B cell (primary cell): ENCODE measurements around the gene GNB3. TPM values are rescaled to one million over a fixed set of nuclear protein-coding genes. Genes with fewer than 3 reads are reported as not detected.
A peak's percentile ranks its signal among the peaks of the same experiment; 100 is the strongest.

ENCODE experiments used
- ATAC-seq: fragments of 200-7000 bp; cut with Tn5 transposase; one replicate; pipeline ENCODE4 v1.10.0; 2021; ENCODE audit warnings: low read depth, mild to moderate bottlenecking, moderate number of reproducible peaks, moderate library complexity
- CTCF ChIA-PET: fragments of 350-600 bp; sonication (Branson Sonifier 250); formaldehyde crosslinking; loops from one replicate; lab custom pipeline; 2021; ENCODE audit warnings: antibody characterized with exemption, inconsistent platforms; lab: Charles Lee
- POLR2A ChIA-PET: fragments of 350-600 bp; sonication (Branson Sonifier 250); formaldehyde crosslinking; loops from one replicate; lab custom pipeline; 2021; ENCODE audit warnings: antibody characterized with exemption; lab: Charles Lee
- DNase-seq: peaks from one replicate; pipeline ENCODE4 v3.0.0; 2013
- H2AFZ ChIP-seq: 2 replicates; pipeline ENCODE4 v1.6.1; 2012; ENCODE audit warnings: mild to moderate bottlenecking, low read depth, low read length; ENCODE audit not compliant: insufficient read depth, poor library complexity, severe bottlenecking
- H3K27ac ChIP-seq, 2 donors: 1 replicate in 1 of 2; 2 replicates in 1 of 2; pipeline ENCODE4 v1.5.1; 2012 to 2013; ENCODE audit warnings: low read length in 2 of 2, mild to moderate bottlenecking in 2 of 2, moderate library complexity in 1 of 2
- H3K27me3 ChIP-seq, 4 experiments: fragments of 200-600 bp in 1 of 4; sonication (generic) in 1 of 4; replicated peaks in 1 of 4; 1 replicate in 2 of 4; 2 replicates in 2 of 4; pipeline versions ENCODE4 v1.6.1 to v1.7.0; 2013 to 2016; ENCODE audit warnings: low read length in 3 of 4, mild to moderate bottlenecking in 2 of 4, mixed read lengths in 1 of 4, moderate library complexity in 1 of 4; ENCODE audit not compliant: insufficient read depth in 4 of 4, control insufficient read depth in 3 of 4; ENCODE audit errors: control extremely low read depth in 1 of 4
- H3K36me3 ChIP-seq, 2 experiments: replicated peaks in 1 of 2; 1 replicate in 1 of 2; 2 replicates in 1 of 2; pipeline versions ENCODE4 v1.6.1 to v1.7.1; 2013; ENCODE audit warnings: low read length in 1 of 2; ENCODE audit not compliant: insufficient read depth in 2 of 2, control insufficient read depth in 1 of 2; ENCODE audit errors: control extremely low read depth in 1 of 2, extremely low read depth in 1 of 2
- H3K4me1 ChIP-seq, 2 donors: fragments of 200-600 bp in 1 of 2; sonication (generic) in 1 of 2; 1 replicate in 1 of 2; 2 replicates in 1 of 2; pipeline versions ENCODE4 v1.5.1 to v1.6.1; 2013 to 2017; ENCODE audit warnings: low read length in 2 of 2; ENCODE audit not compliant: control insufficient read depth in 2 of 2, insufficient read depth in 2 of 2
- H3K4me2 ChIP-seq: replicated peaks from 2 replicates; pipeline ENCODE3; 2012; ENCODE audit warnings: mild to moderate bottlenecking, low read depth, low read length; ENCODE audit not compliant: poor library complexity, severe bottlenecking
- H3K4me3 ChIP-seq, 5 experiments: fragments of 200-600 bp in 1 of 5; sonication (generic) in 1 of 5; 1 replicate in 3 of 5; 2 replicates in 2 of 5; pipeline versions ENCODE4 v1.5.1 to v1.7.0; 2011 to 2016; ENCODE audit warnings: low read length in 4 of 5, mild to moderate bottlenecking in 4 of 5, low read depth in 2 of 5, control low read depth in 1 of 5, moderate library complexity in 1 of 5; ENCODE audit not compliant: insufficient read depth in 1 of 5; ENCODE audit errors: control extremely low read depth in 1 of 5, extremely low read depth in 1 of 5
- H3K79me2 ChIP-seq: fragments of 200-600 bp; sonication (generic); one replicate; pipeline ENCODE4 v1.6.0; 2016; ENCODE audit warnings: low read length; ENCODE audit not compliant: control insufficient read depth, insufficient read depth
- H3K9ac ChIP-seq: fragments of 200-600 bp; sonication (generic); 2 replicates; pipeline ENCODE4 v1.6.1; 2017; ENCODE audit warnings: mild to moderate bottlenecking, low read length, moderate library complexity
- H3K9me3 ChIP-seq, 3 donors: one replicate each; pipeline versions ENCODE4 v1.6.1 to v1.7.1; 2013; ENCODE audit warnings: low read length in 2 of 3; ENCODE audit not compliant: control insufficient read depth in 2 of 3, insufficient read depth in 1 of 3; ENCODE audit errors: control extremely low read depth in 1 of 3
- H4K20me1 ChIP-seq: 2 replicates; pipeline ENCODE4 v1.6.0; 2012; ENCODE audit warnings: mild to moderate bottlenecking, low read length; ENCODE audit not compliant: insufficient read depth, control insufficient read depth, poor library complexity, severe bottlenecking
- H3K27ac Mint-ChIP-seq: one replicate; pipeline ENCODE4 v1.8.0; 2021; ENCODE audit warnings: mixed read lengths
- H3K27me3 Mint-ChIP-seq: one replicate; pipeline ENCODE4 v1.8.0; 2021; ENCODE audit warnings: mixed read lengths
- H3K4me1 Mint-ChIP-seq: one replicate; pipeline ENCODE4 v1.8.0; 2021; ENCODE audit warnings: mixed read lengths
- H3K4me3 Mint-ChIP-seq: one replicate; pipeline ENCODE4 v1.8.0; 2021; ENCODE audit warnings: mixed read lengths
- H3K9me3 Mint-ChIP-seq: one replicate; pipeline ENCODE4 v1.8.0; 2022; ENCODE audit warnings: mixed read lengths; ENCODE audit not compliant: insufficient read depth
- EZH2 ChIP-seq: IDR thresholded peaks from 2 replicates; pipeline ENCODE4 v1.6.1; 2012; ENCODE audit warnings: borderline replicate concordance, low read depth, mild to moderate bottlenecking, moderate library complexity, low read length; ENCODE audit not compliant: insufficient read depth, poor library complexity, severe bottlenecking
- WGBS: methylation state at CpG from one replicate; pipeline ENCODE4 v1.1.5; 2013; ENCODE audit warnings: missing lambda C conversion rate; ENCODE audit not compliant: insufficient coverage; 5-methylcytosine and 5-hydroxymethylcytosine counted together
- intact Hi-C: fragments of 100-400 bp; cut with micrococcal nuclease; formaldehyde crosslinking; loops from one replicate; pipeline ENCODE4 v1.10.0; 2022
- polyA plus RNA-seq: library from polyadenylated mRNA; depleted of rRNA; stranded (reverse); fragments of >200 nt; gene quantifications from 2 replicates; pipeline ENCODE4 v1.2.3, GENCODE V29; 2012
- total RNA-seq, 2 donors: library from RNA; stranded (reverse); fragments of 120-200 nt in 1 of 2; gene quantifications; 1 replicate in 1 of 2; 2 replicates in 1 of 2; pipeline versions ENCODE4 v1.2.3 to v1.2.4, GENCODE V29; 2013 to 2022
- TF ChIP-seq, protein P1 (sequence below): fragments of 200-600 bp; IDR thresholded peaks from one replicate; pipeline ENCODE4 v1.8.0; 2022; ENCODE audit warnings: antibody characterized with exemption, mild to moderate bottlenecking

The GNB3 gene
- total and polyA plus RNA-seq, 2 donors (not counting 1 experiment from before 2014, with no cell fraction given) = 0.27 to 0.49 TPM

- H3K9ac ChIP-seq = no peak overlapping the region
- H3K4me1 ChIP-seq = peaks cover 6 to 23% of the 10 kb centered on the region in 2 donors
- no peaks in the 10 kb centered on the region for H3K27me3 Mint-ChIP-seq
- H3K27ac Mint-ChIP-seq = no peak overlapping the region
- whole genome bisulfite sequencing = 93% methylated on average over 8 of the region's 10 CpGs
- no peak overlapping the region for H3K4me3 ChIP-seq
- H3K36me3 ChIP-seq = peaks cover 0 to 5% of the 10 kb centered on the region in 2 experiments
- H4K20me1 ChIP-seq = no peaks in the 10 kb centered on the region
- intact Hi-C loops = loop anchor here (5.0 kb wide), 3 partner anchors 83 to 293 kb away; partner anchors contain the start of genes IFFO1 and PTMS
- CTCF ChIA-PET = interaction anchor here (1.7 to 6.7 kb wide), 3 partner anchors 14 to 90 kb away, joined by 3 to 136 read pairs (median 11); partner anchors contain the start of genes SPSB2 and TPI1
- POLR2A ChIA-PET = interaction anchor here (3.6 kb wide), 1 partner anchor 22 kb away, joined by 29 read pairs; the partner anchor contains the start of gene SPSB2
- ATAC-seq = no peak
- H3K79me2 ChIP-seq = peaks cover 18% of the 10 kb centered on the region
- no peak overlapping the region for H3K4me3 Mint-ChIP-seq
- TF ChIP-seq, protein P1, sequence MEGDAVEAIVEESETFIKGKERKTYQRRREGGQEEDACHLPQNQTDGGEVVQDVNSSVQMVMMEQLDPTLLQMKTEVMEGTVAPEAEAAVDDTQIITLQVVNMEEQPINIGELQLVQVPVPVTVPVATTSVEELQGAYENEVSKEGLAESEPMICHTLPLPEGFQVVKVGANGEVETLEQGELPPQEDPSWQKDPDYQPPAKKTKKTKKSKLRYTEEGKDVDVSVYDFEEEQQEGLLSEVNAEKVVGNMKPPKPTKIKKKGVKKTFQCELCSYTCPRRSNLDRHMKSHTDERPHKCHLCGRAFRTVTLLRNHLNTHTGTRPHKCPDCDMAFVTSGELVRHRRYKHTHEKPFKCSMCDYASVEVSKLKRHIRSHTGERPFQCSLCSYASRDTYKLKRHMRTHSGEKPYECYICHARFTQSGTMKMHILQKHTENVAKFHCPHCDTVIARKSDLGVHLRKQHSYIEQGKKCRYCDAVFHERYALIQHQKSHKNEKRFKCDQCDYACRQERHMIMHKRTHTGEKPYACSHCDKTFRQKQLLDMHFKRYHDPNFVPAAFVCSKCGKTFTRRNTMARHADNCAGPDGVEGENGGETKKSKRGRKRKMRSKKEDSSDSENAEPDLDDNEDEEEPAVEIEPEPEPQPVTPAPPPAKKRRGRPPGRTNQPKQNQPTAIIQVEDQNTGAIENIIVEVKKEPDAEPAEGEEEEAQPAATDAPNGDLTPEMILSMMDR = no peak
- no peak for TF ChIP-seq EZH2
- peaks cover 23% of the 10 kb centered on the region for H3K4me1 Mint-ChIP-seq
- H3K4me2 ChIP-seq = no peak overlapping the region
- H3K9me3 ChIP-seq = no peaks in the 10 kb centered on the region
- no peak overlapping the region for H2AFZ ChIP-seq
- no peak for DNase-seq
- no peaks in the 10 kb centered on the region for H3K27me3 ChIP-seq
- no peaks in the 10 kb centered on the region for H3K9me3 Mint-ChIP-seq
- H3K27ac ChIP-seq = no peak overlapping the region
Measured at GRCh38 chr12:6849976-6850560, 9.3 kb downstream of the GNB3 start.

DNA sequence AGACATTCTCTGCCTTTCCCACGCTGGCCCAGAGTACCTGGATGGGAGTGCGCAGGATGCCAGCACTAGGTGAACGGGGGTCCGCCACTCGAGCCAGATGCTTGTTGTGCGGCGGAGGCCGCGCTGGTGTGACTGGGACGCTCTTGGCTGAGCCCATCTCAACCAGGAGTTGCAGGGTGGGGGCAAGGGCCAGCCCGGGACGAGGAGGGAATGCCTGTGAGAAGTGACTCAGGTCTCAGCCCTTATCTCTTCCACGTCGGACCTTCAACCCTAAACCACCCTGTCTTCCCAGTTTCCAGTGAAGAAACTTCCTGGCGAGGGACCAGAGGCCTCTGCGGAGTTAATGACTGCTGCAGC lies 10.0 kb downstream of the GNB3 start:
- POLR2A ChIA-PET = interaction anchor here (1.4 to 5.3 kb wide), 7 partner anchors 16 to 161 kb away, joined by 5 to 49 read pairs (median 8); partner anchors contain the start of genes C12orf57, COPS7A, LRRC23 and RNU7-1
- peak overlapping the region in 3 of 5 experiments; percentile 85 to 92 (median 85) for H3K4me3 ChIP-seq
- peaks cover 25% of the 10 kb centered on the region for H3K79me2 ChIP-seq
- Mint-ChIP-seq H3K4me3 (no peak overlapping the region), H3K27me3 (no peaks in the 10 kb centered on the region), H3K27ac (no peak overlapping the region), H3K4me1 (peaks cover 23% of the 10 kb centered on the region), H3K9me3 (no peaks in the 10 kb centered on the region)
- no peak for ATAC-seq
- peaks cover 6 to 23% of the 10 kb centered on the region in 2 donors for H3K4me1 ChIP-seq
- TF ChIP-seq, protein P1 = no peak
- TF ChIP-seq EZH2 = no peak
- H3K9me3 ChIP-seq = no peaks in the 10 kb centered on the region
- DNase-seq = no peak
- 64% methylated on average over 16 of the region's 16 CpGs for WGBS
- intact Hi-C loops = loop anchor here (1.0 to 5.0 kb wide), 5 partner anchors 15 to 293 kb away; partner anchors contain the start of genes IFFO1, MLF2 and PTMS
- no peaks in the 10 kb centered on the region for H3K27me3 ChIP-seq
- H3K9ac ChIP-seq = peak overlapping the region; percentile 87
- H4K20me1 ChIP-seq = peaks cover 3% of the 10 kb centered on the region
- CTCF ChIA-PET = interaction anchor here (1.1 to 6.7 kb wide), 7 partner anchors 10 to 244 kb away, joined by 3 to 136 read pairs (median 7); partner anchors contain the start of genes GNB3, MLF2, SPSB2 and TPI1
- H3K27ac ChIP-seq = peak overlapping the region in 1 of 2 donors; percentile 91
- peak overlapping the region; percentile 80 for H2AFZ ChIP-seq
- H3K36me3 ChIP-seq = peaks cover 0 to 12% of the 10 kb centered on the region in 2 experiments
- peak overlapping the region; percentile 87 for H3K4me2 ChIP-seq
